Measurements from ENCODE around the gene NPC1. TPM values are rescaled to one million over a fixed set of nuclear protein-coding genes. Genes with fewer than 3 reads are reported as not detected.

The NPC1 gene
- total RNA-seq, 1 donor = 51.3 TPM

DNA sequence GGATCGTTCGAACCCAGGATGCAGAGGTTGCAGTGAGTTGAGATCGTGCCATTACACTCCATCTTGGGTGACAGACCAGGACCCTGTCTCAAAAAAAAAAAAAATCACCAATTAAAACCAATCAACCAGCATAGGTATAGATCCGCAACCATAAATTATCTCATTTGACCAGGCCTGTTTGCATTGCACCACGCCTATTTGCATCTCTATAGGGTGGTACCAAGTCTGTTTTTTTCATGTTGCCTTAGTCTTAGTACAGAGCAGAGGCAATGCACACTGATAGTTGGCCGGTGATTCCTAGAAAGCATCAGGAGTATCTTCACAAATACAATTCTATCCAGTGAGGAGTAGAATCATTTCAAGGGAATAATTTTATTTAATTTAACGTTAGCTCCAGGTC is 9.3 kb upstream of the NPC1 start:
- DNase-seq (ENCODE audit: low read depth) = no peak
- TF ChIP-seq, protein P1, sequence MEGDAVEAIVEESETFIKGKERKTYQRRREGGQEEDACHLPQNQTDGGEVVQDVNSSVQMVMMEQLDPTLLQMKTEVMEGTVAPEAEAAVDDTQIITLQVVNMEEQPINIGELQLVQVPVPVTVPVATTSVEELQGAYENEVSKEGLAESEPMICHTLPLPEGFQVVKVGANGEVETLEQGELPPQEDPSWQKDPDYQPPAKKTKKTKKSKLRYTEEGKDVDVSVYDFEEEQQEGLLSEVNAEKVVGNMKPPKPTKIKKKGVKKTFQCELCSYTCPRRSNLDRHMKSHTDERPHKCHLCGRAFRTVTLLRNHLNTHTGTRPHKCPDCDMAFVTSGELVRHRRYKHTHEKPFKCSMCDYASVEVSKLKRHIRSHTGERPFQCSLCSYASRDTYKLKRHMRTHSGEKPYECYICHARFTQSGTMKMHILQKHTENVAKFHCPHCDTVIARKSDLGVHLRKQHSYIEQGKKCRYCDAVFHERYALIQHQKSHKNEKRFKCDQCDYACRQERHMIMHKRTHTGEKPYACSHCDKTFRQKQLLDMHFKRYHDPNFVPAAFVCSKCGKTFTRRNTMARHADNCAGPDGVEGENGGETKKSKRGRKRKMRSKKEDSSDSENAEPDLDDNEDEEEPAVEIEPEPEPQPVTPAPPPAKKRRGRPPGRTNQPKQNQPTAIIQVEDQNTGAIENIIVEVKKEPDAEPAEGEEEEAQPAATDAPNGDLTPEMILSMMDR (IDR thresholded peaks at IDR 0.05; ENCODE audit: insufficient read depth, low read length) = no peak
- no peak overlapping the region for H3K4me3 ChIP-seq (ENCODE audit: low read depth, low read length)

DNA sequence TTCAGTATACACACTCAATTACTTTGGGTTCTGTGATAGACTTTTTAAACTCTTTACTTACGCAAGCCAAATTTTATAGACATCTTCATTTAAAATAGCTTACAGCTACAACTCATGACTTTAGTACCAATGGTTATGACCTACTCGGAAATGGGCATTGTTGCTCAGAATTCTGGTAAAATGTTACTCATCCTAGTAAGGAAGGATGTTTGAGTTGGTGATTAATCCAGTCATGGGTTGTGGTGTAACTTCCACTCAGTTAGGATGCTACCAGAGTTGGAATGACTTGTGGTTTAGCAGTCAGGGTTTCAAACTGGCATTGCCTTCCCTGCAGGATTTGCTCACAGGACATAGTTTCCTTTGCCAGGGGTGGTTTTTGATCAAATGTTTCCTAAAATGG is 7.4 kb upstream of the NPC1 start:
- DNase-seq (ENCODE audit: low read depth) = peak; percentile 87
- TF ChIP-seq, protein P1 (IDR thresholded peaks at IDR 0.05; ENCODE audit: insufficient read depth, low read length) = no peak
- no peak overlapping the region for H3K4me3 ChIP-seq (ENCODE audit: low read depth, low read length)

DNA sequence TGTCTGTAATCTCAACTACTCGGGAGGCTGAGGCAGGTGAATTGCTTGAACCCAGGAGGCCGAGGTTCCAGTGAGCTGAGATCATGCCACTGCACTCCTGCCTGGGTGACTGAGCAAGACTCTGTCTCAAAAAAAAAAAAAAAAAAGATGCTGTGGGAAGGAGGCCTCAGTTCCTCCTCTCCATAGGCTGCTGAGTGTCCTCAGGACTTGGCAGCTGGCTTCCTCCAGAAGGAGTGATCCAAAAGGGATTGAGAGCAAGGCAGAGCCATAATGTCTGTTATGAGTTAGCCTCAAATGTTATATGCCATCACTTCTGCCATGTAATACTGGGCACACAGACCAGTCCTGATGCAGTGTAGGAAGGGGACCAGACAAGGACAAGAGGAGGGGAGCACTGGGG is 6.6 kb upstream of the NPC1 start:
- no peak for DNase-seq (ENCODE audit: low read depth)
- H3K4me3 ChIP-seq (ENCODE audit: low read depth, low read length) = no peak overlapping the region
- TF ChIP-seq, protein P1 (IDR thresholded peaks at IDR 0.05; ENCODE audit: insufficient read depth, low read length) = no peak

DNA sequence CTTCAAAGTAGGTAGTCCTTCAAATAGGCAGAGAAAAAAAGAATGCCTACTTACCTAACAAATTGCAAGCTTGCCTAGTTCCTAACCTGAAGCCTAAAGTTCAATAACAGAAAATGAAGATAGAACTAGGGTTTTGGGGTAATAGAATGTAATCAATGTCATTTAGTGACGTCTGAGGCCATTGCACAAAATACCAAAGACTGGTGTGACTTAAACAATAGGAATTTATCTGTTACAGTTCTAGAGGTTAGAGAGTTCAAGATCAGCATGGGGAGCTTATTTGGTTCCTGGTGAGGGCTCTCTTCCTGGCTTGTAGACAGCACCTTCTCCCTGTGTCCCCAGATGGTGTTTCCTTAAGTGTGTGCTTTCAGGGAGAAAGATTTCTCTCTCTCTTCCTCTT is 4.7 kb upstream of the NPC1 start:
- peak; percentile 47 for DNase-seq (ENCODE audit: low read depth)
- H3K4me3 ChIP-seq (ENCODE audit: low read depth, low read length) = no peak overlapping the region
- TF ChIP-seq, protein P1 (IDR thresholded peaks at IDR 0.05; ENCODE audit: insufficient read depth, low read length) = no peak

DNA sequence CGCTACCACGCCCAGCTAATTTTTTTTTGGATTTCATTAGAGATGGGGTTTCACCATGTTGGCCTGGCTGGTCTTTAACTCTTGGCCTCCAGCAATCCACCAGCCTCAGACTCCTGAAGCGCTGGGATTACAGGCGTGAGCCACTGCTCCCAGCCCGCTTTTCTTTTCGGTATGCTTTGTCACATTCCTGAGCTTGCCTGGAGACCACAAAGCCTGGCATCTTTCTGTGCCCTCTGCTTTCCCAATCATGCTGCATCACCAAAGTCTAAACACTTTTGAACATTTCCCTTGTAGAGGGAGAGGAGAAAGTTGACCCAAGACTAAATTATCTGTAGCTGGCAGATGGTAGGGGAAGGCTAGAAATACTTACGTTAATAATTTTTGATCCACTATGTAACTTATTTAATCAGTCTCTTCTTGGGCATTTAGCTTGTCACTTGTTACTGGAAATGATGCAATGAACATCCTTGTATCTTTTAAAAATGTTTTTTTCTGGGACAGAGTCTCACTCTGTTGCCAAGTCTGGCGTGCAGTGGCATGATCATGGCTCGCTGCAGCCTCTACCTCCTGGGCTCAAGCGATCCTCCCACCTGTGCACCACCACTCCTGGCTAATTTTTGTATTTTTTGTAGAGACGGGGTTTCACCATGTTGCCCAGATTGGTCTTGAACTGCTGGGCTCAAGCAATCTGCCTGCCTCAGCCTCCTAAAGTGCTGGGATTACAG is 2.7 kb upstream of the NPC1 start:
- TF ChIP-seq, protein P1 (IDR thresholded peaks at IDR 0.05; ENCODE audit: insufficient read depth, low read length) = no peak
- no peak overlapping the region for H3K4me3 ChIP-seq (ENCODE audit: low read depth, low read length)
- peak; percentile 47 for DNase-seq (ENCODE audit: low read depth)

DNA sequence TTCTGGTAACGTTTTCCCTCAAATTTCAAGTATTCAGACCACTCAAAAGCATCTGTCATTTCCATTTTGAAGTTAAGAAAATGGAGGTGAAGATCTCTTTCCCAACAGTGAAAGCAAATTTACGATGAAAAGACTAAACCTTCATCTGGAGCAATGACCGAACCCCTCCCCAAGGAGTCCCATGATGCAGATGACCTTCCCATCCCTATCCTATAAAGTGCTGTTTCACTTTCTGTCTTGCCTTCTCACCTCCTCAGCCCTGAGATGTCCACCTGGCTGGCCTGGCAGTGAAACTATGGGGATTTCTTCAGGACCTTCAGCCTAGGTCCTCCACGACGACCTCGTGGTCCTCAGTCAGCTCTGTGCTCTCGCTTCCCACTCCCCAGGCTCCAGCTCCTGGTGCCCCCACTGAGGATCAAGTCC is 925 bp upstream of the NPC1 start:
- peak overlapping the region; percentile 20 for H3K4me3 ChIP-seq (ENCODE audit: low read depth, low read length)
- TF ChIP-seq, protein P1 (IDR thresholded peaks at IDR 0.05; ENCODE audit: insufficient read depth, low read length) = no peak
- no peak for DNase-seq (ENCODE audit: low read depth)

DNA sequence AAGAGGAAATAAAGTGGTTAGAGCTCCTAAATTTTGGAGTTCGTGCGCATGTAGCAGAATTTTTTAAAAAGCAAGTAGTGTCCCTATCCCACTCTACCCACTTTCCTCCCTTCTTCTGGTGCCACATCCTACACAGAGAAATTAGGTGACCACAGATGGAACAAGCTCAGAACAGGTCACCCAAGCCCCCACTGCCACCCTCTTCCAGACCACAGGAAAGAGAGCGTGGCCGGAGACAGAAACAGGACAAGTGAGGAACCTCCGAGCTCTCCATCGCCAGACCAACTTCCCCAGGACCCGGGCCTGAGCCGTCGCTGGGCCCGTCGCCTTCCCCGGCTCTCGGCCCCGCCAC is 433 bp downstream of the NPC1 start:
- H3K4me3 ChIP-seq (ENCODE audit: low read depth, low read length) = peak overlapping the region; percentile 91
- TF ChIP-seq, protein P1 (IDR thresholded peaks at IDR 0.05; ENCODE audit: insufficient read depth, low read length) = no peak
- DNase-seq (ENCODE audit: low read depth) = no peak

All from fibroblast of the aortic adventitia (primary cell).